ENCODE measurements around the gene TMEM179B. TPM values are rescaled to one million over a fixed set of nuclear protein-coding genes. Genes with fewer than 3 reads are reported as not detected.

Gene TMEM179B
- total RNA-seq, 1 donor from 2014 or later: 19.0 TPM

- Histone ChIP-seq H3K4me3 (ENCODE audit: low read depth, low read length) (peak overlapping the region; percentile 81), H3K27me3 (ENCODE audit: control insufficient read depth, insufficient read depth, low read length) (no peaks in the 10 kb centered on the region), H3K36me3 (ENCODE audit: control insufficient read depth, insufficient read depth, low read length) (peaks cover 36% of the 10 kb centered on the region)
- TF ChIP-seq CTCF (IDR thresholded peaks at IDR 0.05; ENCODE audit: insufficient read depth, low read length, severe bottlenecking): no peak
- FAIRE-seq (no peak), DNase-seq (ENCODE audit: low read depth) (peak; percentile 55)
Measured at GRCh38 chr11:62804310-62805075, 17.3 kb downstream of the TMEM179B start.

GRCh38 chr11:62805076-62805892, 18.1 kb downstream of the TMEM179B start, which contains the start of gene NXF1:
TSS of gene NXF1 (minus strand) at chr11:62805440. CDS start at chr11:62805356, 84 bp downstream.
- peaks cover 29% of the 10 kb centered on the region for H3K36me3 ChIP-seq (ENCODE audit: control insufficient read depth, insufficient read depth, low read length)
- H3K4me3 ChIP-seq (ENCODE audit: low read depth, low read length): peak within 1 kb of the TSS; percentile 81
- FAIRE-seq (no peak), DNase-seq (ENCODE audit: low read depth) (peak; percentile 83)
- no peaks in the 10 kb centered on the region for H3K27me3 ChIP-seq (ENCODE audit: control insufficient read depth, insufficient read depth, low read length)
- TF ChIP-seq CTCF (IDR thresholded peaks at IDR 0.05; ENCODE audit: insufficient read depth, low read length, severe bottlenecking): no peak

GRCh38 chr11:62805961-62806441, 18.8 kb downstream of the TMEM179B start:
- no peak for DNase-seq (ENCODE audit: low read depth)
- no peak for TF ChIP-seq CTCF (IDR thresholded peaks at IDR 0.05; ENCODE audit: insufficient read depth, low read length, severe bottlenecking)
- H3K36me3 ChIP-seq (ENCODE audit: control insufficient read depth, insufficient read depth, low read length): peaks cover 25% of the 10 kb centered on the region
- H3K4me3 ChIP-seq (ENCODE audit: low read depth, low read length): peak overlapping the region; percentile 81
- no peak for FAIRE-seq
- no peaks in the 10 kb centered on the region for H3K27me3 ChIP-seq (ENCODE audit: control insufficient read depth, insufficient read depth, low read length)

GRCh38 chr11:62806611-62807121, 19.5 kb downstream of the TMEM179B start:
- TF ChIP-seq CTCF (IDR thresholded peaks at IDR 0.05; ENCODE audit: insufficient read depth, low read length, severe bottlenecking): no peak
- no peaks in the 10 kb centered on the region for H3K27me3 ChIP-seq (ENCODE audit: control insufficient read depth, insufficient read depth, low read length)
- FAIRE-seq (no peak), DNase-seq (ENCODE audit: low read depth) (peak; percentile 73)
- H3K36me3 ChIP-seq (ENCODE audit: control insufficient read depth, insufficient read depth, low read length): peaks cover 18% of the 10 kb centered on the region
- no peak overlapping the region for H3K4me3 ChIP-seq (ENCODE audit: low read depth, low read length)

GRCh38 chr11:62810748-62811147, 23.5 kb downstream of the TMEM179B start:
- DNase-seq (ENCODE audit: low read depth) (no peak), FAIRE-seq (no peak)
- H3K4me3 ChIP-seq (ENCODE audit: low read depth, low read length): no peak overlapping the region
- H3K36me3 ChIP-seq (ENCODE audit: control insufficient read depth, insufficient read depth, low read length): peaks cover 3% of the 10 kb centered on the region
- no peak for TF ChIP-seq CTCF (IDR thresholded peaks at IDR 0.05; ENCODE audit: insufficient read depth, low read length, severe bottlenecking)
- H3K27me3 ChIP-seq (ENCODE audit: control insufficient read depth, insufficient read depth, low read length): no peaks in the 10 kb centered on the region
